ENCODE data around the gene NUP58.
"Not testable (repeated sequence)": the region's sequence is repeated elsewhere in the genome, so short reads cannot be mapped to it uniquely, and the experiment has no call there.

NUP58 gene

DNA sequence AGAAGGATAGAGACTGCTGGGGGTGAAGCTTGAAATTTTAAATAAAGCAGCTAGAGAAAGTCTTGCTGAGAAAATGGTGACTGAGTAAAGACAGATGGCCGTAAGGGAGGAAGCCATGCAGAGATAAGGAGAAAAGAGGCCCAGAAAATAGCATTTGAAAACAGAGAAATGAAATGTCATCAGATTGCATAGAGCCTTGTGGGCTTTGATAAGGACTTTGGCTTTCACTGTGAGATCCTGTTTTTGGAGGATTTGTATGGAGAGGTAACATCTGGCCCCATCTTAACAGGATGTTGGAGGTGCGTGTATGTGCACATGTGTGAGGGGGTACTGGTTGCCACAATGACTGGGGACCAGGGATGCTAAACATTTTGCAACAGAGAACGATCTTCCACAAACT, 50.8 kb downstream of the NUP58 start:
- no peak overlapping the region for H3K4me3 ChIP-seq (ENCODE audit: control insufficient read depth, low read depth, low read length)
- TF ChIP-seq, protein P1, sequence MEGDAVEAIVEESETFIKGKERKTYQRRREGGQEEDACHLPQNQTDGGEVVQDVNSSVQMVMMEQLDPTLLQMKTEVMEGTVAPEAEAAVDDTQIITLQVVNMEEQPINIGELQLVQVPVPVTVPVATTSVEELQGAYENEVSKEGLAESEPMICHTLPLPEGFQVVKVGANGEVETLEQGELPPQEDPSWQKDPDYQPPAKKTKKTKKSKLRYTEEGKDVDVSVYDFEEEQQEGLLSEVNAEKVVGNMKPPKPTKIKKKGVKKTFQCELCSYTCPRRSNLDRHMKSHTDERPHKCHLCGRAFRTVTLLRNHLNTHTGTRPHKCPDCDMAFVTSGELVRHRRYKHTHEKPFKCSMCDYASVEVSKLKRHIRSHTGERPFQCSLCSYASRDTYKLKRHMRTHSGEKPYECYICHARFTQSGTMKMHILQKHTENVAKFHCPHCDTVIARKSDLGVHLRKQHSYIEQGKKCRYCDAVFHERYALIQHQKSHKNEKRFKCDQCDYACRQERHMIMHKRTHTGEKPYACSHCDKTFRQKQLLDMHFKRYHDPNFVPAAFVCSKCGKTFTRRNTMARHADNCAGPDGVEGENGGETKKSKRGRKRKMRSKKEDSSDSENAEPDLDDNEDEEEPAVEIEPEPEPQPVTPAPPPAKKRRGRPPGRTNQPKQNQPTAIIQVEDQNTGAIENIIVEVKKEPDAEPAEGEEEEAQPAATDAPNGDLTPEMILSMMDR (conservative IDR thresholded peaks at IDR 0.05; ENCODE audit: control insufficient read depth, insufficient read depth, low read depth, low read length): no peak
- DNase-seq (ENCODE audit: low read depth): no peak

DNA sequence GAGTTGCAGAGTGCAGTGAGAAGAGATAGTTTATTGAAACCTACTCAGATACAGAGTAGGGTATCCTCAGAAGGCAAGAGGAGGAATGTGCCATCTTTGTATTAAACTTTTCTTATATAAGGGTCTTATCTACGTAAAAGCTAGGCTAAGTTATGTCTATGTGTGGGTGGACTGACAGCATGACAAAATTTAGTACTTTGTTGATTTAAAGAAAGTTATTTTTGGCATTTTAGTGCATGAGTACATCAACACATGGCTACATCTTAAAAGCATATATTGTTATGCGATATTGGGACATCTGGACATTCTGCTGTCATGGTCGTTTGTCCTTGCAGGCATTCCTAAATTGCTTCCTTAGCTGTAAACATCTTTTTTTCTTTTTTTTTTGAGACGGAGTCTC, 51.4 kb downstream of the NUP58 start:
- H3K4me3 ChIP-seq (ENCODE audit: control insufficient read depth, low read depth, low read length): no peak overlapping the region
- TF ChIP-seq, protein P1 (conservative IDR thresholded peaks at IDR 0.05; ENCODE audit: control insufficient read depth, insufficient read depth, low read depth, low read length): no peak
- no peak for DNase-seq (ENCODE audit: low read depth)

DNA sequence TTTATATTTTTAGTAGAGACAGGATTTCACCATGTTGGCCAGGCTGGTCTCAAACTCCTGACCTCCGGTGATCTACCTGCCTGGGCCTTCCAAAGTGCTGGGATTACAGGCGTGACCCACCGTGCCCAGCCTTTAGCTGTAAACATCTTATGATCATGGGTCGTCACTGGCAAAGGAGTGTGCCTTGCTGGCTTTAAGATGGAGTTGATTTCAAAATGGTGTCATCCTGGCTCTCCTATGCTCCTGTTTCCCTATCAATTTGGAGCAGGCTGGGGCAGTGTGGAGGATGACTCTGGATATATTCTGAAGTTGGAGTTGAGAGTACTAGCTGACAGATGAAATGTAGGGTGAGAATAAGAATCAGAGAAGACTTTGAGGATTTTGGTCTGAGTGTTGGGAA, 51.9 kb downstream of the NUP58 start:
- H3K4me3 ChIP-seq (ENCODE audit: control insufficient read depth, low read depth, low read length): no peak overlapping the region
- TF ChIP-seq, protein P1 (conservative IDR thresholded peaks at IDR 0.05; ENCODE audit: control insufficient read depth, insufficient read depth, low read depth, low read length): no peak

DNA sequence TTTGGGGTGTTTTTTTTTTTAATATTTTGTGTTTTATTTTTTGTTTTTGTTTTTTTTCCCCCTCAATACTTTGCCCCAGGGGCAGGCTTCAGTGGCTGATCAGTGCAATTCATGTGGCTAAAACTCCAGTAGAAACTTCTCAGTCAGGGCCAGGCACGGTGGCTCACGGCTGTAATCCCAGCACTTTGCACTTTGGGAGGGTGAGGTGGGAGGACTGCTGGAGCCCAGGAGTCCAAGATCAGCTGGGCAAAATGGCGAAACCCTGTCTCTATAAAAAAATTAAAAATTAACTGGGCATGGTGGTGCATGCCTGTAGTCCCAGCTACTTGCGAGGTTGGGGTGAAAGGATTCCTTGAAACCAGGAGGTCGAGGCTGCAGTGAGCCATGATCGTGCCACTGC, 53.0 kb downstream of the NUP58 start:
- TF ChIP-seq, protein P1 (conservative IDR thresholded peaks at IDR 0.05; ENCODE audit: control insufficient read depth, insufficient read depth, low read depth, low read length): no peak
- H3K4me3 ChIP-seq (ENCODE audit: control insufficient read depth, low read depth, low read length): no peak overlapping the region
- no peak for DNase-seq (ENCODE audit: low read depth)

More for the DNA sequence above, 51.9 kb downstream of the NUP58 start:
- no peak for DNase-seq (ENCODE audit: low read depth)

DNA sequence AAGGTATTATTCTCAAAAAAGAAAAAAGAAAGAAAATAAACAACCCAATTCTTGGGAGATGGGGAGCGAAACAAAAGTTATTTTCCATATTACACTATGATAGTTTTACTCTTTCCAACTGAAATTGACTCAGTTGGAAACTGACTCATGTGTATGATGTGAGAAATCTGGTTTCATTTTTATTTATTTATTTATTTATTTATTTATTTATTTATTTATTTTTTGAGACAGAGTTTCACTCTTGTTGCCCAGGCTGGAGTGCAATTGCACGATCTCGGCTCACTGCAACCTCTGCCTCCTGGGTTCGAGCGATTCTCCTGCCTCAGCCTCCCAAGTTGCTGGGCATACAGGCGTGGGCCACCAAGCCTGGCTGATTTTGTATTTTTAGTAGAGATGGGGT, 59.0 kb downstream of the NUP58 start:
- DNase-seq (ENCODE audit: low read depth); H3K4me3 ChIP-seq (ENCODE audit: control insufficient read depth, low read depth, low read length): not testable (repeated sequence)

DNA sequence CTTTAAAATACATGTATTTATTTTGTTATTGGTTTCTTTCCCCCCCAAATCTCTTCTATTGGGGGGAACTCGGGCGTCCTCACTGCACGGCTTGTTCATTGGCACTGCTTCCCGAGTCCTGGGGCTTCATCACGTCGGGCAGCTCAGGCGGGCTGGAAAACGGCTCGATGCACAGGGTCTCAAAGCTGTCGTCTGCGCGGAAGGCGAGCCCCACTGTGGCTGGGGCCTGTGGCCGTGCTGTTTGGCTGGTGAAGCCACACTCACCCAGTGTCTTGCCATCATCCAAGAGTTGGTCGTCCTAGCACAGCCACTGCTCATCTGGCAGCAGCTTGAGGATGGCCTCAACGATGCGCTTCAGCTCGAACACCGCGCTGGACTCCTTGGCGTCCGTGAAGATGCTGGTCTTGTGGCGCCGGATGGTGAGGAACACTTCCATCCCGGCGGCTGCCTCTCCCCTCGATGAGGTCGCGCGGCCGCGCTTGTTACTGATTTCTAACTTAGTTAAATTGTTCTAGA, 64.4 kb downstream of the NUP58 start:
- no peak for DNase-seq (ENCODE audit: low read depth)
- no peak overlapping the region for H3K4me3 ChIP-seq (ENCODE audit: control insufficient read depth, low read depth, low read length)
- TF ChIP-seq, protein P1 (conservative IDR thresholded peaks at IDR 0.05; ENCODE audit: control insufficient read depth, insufficient read depth, low read depth, low read length): no peak

DNA sequence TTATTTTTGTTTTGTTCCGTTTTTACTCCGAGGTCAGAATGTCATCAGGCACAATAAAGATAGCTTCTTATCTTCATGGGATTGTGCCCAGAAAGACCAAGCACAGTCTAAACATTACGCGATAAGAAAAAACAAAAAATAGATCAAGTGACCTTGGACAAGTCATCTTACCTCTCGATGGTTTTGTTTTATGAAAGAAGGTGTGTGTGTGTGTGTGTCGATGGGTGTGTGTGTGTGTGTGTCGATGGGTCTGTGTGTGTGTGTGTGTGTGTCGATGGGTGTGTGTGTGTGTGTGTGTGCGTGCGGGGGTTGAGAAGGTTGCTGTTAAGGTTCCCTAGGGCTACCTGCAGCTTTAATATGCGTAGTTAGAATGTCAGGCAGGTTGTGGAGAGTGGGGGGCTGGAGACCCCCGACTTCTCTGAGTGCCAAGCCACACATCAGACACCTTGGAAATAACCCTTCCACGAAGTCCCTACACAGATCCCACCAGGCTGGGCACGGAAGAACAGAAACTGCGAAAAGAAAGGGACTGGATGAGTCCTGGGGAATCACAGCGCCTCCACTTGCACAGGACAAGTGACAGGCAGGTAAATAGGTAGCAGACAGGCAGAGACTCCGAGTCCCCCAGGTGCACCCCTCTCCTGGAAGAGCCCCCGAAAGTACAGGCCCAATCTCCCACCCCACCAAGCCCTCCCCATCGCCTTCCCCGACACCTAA, 69.9 kb downstream of the NUP58 start:
- no peak overlapping the region for H3K4me3 ChIP-seq (ENCODE audit: control insufficient read depth, low read depth, low read length)
- no peak for DNase-seq (ENCODE audit: low read depth)
- TF ChIP-seq, protein P1 (conservative IDR thresholded peaks at IDR 0.05; ENCODE audit: control insufficient read depth, insufficient read depth, low read depth, low read length): no peak

All from fibroblast of mammary gland (primary cell).